ENCODE measurements around the gene SUCLG2.
"Not testable (repeated sequence)": the region's sequence is repeated elsewhere in the genome, so short reads cannot be mapped to it uniquely, and the experiment has no call there.

SUCLG2 gene

DNA sequence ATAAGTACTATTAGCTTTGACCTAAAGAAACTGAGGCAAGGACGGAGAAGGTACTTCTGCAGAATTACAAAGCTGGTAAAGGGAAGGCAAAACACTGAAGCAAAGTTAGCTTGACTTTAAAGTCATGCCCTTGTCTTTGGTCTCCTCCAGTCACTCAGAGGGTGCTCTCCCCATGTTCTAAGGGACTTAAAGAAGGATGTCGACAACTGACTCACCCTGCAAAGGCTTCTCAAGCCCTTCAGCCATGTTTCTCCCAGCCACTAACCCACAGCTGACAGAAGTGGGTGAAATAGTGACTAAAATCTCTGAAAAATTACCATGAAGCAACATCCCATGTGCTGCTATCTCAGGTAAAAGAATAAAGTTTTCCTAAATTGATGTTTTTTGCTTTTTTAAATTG is 46.4 kb downstream of the SUCLG2 start:
- DNase-seq (ENCODE audit: low read depth): no peak

DNA sequence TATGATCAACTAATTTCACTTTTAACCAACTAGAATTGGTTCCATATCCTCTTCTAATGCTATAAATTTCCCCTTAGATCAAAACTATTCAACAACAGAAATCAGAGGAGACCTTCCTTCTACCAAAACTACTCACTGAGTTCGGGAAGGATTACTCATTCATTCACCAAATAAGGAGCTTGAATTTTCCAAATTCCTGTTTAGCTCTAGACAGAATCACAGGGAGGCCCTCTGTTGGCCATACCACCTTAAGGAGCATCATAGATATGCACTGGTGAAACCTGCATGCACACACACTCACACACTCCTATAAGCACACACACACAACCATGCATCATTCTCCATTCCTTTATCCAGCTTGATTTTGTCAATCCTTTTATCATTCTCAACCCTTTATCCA is 49.0 kb downstream of the SUCLG2 start:
- DNase-seq (ENCODE audit: low read depth): peak; percentile 65

DNA sequence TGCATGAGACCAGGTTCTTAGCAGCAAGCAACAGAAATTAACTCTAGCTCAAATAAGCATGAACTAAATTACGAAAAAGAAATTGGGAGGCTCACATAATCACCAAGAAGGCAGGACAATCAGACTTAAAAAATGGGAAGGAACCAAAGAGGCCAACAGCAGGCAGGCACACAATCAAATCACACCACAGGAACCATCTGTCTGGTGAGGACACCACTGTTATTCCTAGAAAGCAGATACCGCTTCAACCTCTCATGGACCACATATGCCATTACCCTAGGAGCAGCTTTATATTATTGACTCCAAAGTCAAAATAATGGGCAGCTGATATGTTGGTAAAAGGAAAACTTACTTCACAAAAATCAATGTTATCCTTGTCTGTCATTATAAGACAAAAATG is 51.6 kb downstream of the SUCLG2 start:
- DNase-seq (ENCODE audit: low read depth): no peak

DNA sequence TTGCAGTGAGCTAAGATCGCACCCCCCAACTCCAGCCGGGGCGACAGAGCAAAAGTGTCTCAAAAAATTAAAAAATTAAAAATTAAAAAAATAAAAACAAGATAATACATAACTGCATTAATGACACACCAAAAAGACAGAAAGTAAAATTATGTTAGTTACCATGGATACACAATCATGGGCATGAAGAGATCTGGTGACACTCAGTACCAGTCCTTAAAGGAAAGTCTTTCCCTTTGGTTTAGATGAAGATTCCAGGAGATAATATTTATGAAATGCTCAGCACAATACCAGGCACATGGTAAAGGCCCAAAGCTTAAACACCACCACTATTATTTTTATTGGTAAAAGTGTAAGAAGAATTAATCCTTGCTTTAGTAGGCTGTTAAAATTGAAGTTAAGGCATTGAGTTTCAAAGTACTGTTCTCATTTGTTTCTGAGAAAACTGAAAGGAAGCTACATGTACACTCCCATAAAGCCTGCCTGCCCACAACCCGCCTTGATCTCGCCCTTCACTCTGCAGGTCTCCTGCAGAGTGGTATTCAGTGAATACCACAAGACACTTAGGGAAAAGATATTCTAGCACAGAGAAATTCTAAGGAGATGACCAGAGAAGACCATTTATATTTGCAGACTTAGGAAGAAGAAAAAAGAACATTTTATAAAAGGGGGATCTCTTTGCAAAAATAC is 52.3 kb downstream of the SUCLG2 start:
- no peak for DNase-seq (ENCODE audit: low read depth)

GRCh38 chr3:67601385-67601784 is 53.0 kb downstream of the SUCLG2 start:
- DNase-seq (ENCODE audit: low read depth): peak; percentile 55

DNA sequence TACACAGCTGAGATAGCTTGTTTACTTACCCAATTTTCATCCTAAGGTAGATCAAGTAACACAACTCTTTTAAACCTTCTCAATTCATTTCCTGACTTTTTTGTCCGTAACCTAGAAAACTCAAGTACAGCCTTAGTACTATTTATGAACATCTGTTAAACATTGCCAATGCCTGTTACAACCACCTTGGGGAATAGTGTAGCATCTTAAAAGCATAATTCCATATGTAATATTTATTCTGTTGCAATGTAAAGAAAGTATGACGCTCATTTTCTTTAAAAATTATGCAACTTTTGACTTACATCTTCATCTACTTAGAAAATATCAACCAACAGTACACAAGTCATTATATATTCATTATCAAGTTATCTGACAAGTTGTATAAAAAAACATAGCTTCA is 54.6 kb downstream of the SUCLG2 start:
- DNase-seq (ENCODE audit: low read depth): no peak

DNA sequence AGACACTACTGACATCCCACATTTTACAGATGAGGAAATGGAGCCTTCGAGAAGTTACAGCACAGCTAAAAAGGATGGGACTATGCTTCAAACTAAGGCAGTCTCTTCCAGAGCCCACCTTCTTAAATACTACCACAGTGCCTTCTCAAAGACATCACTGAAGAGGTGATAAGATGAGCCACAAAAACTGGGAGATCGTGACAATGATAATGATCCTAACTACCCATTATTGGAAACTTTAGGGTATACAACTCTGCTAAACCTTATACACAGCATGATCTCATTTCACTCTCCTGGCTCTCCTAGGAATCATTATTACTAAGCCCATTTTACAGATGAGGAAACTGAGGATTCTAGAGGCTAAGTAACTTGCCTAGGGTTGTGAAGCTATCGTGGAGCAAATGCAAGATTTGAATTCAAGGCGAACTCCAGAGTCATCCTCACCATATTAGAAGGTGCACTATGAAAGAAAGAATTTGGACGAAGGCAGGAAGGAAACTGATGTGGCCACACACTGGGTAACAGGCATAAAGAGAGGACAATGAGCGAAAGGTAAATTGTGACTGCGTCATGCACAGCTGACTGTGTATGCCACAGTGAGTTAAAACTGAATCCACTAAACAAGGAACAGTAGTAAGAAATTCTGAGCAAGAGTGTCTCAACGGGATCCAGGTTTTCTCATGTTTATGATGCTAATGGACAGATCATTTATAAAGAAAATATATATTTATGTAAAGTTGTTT is 55.4 kb downstream of the SUCLG2 start:
- no peak for DNase-seq (ENCODE audit: low read depth)

GRCh38 chr3:67595424-67595823 is 59.0 kb downstream of the SUCLG2 start:
- DNase-seq (ENCODE audit: low read depth): no peak

- DNase-seq (ENCODE audit: low read depth): peak; percentile 19
Observed at GRCh38 chr3:67593761-67594234, 60.6 kb downstream of the SUCLG2 start.

DNA sequence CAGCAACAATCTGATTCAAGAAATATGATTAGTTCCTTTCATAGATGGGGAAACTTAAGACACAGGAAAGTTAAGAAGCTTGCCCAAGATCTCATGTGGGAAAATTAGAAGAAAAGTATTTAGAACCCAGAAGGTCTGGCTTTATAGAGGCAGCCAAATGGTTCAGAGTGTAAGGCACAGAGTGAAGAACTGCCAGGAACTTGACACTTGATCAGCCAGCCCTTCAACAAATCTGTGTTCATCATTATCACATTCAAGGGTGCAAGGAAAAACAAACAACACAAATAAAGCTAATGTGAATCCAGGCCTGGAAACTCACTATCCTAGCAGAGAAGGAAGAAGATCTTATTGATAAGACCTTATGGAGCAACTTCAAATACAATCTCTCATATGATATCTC is 62.4 kb downstream of the SUCLG2 start:
- no peak for DNase-seq (ENCODE audit: low read depth)

DNA sequence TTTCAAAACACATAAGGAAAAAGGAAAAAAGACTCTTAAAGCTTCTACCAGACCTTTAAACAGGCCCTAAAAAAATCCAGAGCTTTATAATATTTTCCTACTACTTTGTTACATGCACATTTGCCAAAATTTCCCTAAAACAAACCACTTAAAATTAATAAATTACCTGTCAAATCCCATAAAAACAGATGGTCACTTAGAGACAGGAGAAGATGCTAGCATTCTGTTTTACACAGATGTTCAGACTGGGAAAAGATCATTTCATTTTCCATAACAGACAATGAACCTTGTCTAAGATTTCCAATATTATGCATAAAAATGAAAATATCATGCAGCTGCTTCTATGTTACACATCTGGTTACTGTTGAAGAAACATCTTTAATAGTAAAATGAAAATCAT is 66.6 kb downstream of the SUCLG2 start:
- no peak for DNase-seq (ENCODE audit: low read depth)

DNA sequence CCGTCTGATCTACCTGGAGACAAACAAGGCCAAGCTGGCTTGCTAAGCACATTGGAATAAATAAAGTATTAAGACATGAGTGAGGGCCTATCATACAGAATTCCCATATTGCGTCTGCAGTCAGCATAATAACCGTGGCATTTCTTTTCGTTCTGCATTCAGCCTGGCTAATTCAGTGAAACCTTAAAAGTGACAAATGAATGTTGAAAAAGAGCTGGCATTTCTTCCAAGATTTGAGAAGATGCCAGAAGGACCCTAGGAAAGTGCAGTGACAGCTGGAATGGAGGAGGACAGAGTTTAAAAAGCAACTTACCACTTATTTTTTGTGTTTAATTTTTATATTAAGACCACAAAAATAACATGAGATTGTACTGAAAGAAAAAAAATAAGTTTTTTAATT is 67.1 kb downstream of the SUCLG2 start:
- DNase-seq (ENCODE audit: low read depth): no peak

- not testable (repeated sequence) for DNase-seq (ENCODE audit: low read depth)
Observed at GRCh38 chr3:67584608-67585007, 69.8 kb downstream of the SUCLG2 start.

GRCh38 chr3:67580430-67581000 is 73.9 kb downstream of the SUCLG2 start:
- no peak for DNase-seq (ENCODE audit: low read depth)

GRCh38 chr3:67578416-67578815 is 76.0 kb downstream of the SUCLG2 start:
- no peak for DNase-seq (ENCODE audit: low read depth)

DNA sequence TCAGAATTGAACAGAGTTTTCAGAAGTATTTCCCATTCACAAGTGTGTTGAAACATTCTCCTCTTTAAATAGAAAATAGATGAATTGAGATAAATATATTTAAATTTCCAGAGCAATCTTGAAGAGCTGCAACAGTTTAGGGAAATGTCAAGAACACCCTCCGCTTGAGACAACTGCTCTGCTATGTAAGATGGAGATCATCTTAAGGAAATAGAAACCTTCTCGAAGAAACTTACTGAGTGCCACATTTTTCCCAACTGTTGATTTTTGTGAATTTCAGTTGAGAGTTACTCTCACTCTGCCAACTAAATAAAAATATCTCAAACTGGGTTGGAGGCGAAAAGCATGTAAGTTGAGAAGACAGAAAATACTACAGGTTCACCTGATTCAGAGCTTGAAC is 78.0 kb downstream of the SUCLG2 start:
- no peak for DNase-seq (ENCODE audit: low read depth)

DNA sequence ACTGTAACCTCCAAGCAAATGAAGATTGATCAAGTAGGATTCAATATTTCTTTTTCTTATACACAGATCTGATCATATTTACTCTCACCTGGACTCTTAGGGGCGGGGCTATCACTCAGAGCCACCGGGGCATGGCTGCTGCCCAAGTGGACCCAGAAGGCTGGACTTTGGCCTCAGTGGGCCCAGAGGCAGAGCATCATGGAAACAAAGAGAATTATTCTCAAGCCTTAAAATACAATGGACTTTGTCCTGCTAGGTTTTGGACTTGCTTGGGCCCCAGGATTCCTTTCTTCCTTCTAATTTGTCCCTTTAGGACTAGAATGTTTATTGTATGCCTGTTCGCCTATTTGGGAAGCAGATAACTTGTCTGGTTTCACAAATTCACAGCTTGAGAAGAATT is 85.1 kb downstream of the SUCLG2 start:
- no peak for DNase-seq (ENCODE audit: low read depth)

DNA sequence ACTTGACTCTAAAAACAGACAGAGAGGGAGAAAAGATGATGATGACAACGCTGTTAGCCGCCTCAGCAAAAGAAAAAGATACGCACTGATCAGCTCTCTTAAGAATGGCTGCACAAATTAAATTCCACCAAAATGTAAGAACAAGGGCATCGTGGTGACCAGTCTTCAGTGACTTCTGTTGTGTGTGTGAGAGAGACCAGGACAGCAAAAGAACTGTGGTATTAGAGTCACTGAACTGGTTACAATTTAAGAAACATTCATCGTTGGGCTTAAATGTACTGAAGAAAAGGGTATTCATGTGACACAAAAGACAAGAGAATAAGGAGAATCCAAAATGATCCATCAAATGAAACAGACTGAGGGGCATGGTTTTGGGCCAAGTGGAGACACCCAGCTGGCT is 86.5 kb downstream of the SUCLG2 start:
- DNase-seq (ENCODE audit: low read depth): no peak

- DNase-seq (ENCODE audit: low read depth): no peak
Observed at GRCh38 chr3:67564973-67565372, 89.4 kb downstream of the SUCLG2 start.

DNA sequence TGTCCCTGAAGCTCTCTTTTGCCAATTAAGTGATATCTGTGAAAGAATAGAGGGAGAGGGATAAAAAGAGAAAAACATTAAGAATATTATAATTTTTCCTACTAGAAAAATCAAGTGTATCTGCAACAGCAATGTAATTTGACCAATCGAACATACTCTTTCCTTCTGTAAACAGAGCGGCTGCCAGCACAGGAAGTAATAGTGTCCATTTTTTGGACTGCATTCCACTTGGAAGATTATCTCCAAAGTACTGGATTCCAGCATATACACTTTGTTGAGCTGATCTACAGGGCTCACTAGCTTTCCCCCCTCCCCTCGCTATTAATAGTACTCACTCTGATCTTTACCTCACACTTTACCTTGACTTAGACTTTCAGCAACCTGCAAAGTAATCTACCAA is 90.4 kb downstream of the SUCLG2 start:
- no peak for DNase-seq (ENCODE audit: low read depth)

- no peak for DNase-seq (ENCODE audit: low read depth)
Observed at GRCh38 chr3:67561667-67562394, 92.6 kb downstream of the SUCLG2 start.

- no peak for DNase-seq (ENCODE audit: low read depth)
Observed at GRCh38 chr3:67561266-67561665, 93.1 kb downstream of the SUCLG2 start.

Data from stromal cell of bone marrow (primary cell).